ENCODE measurements around the gene DDX5.
A peak's percentile ranks its signal among the peaks of the same experiment; 100 is the strongest.

Gene DDX5

DNA sequence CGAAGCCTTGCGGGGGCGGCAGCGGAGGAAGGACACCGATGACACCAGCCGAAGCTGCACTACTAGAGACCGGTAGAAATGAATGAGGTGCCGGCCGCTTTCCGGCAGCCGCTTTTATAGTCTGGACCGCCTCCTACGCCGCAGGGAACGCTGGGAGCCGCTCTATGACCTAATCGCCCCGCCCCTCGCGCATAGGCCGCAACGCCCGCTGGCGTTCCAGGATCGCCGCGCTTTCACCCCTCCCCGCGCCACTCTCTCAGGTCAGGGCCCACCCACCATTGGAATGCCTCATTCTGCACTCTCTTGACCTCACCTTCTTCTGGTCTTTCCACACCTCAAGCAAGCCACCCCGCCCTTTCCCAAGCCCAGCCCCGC, at the start of gene DDX5:
Gene DDX5, minus strand, starts transcription at position 89 of the 375 bp plus-strand sequence. CDS start 170 bp downstream, outside the sequence.
- DNase-seq (ENCODE audit: low spot score): peak; percentile 99

- DNase-seq (ENCODE audit: low spot score): no peak
Measured at GRCh38 chr17:64555281-64555680, 49.2 kb upstream of the DDX5 start.

GRCh38 chr17:64554028-64554637, 48.0 kb upstream of the DDX5 start:
- DNase-seq (ENCODE audit: low spot score): no peak

DNA sequence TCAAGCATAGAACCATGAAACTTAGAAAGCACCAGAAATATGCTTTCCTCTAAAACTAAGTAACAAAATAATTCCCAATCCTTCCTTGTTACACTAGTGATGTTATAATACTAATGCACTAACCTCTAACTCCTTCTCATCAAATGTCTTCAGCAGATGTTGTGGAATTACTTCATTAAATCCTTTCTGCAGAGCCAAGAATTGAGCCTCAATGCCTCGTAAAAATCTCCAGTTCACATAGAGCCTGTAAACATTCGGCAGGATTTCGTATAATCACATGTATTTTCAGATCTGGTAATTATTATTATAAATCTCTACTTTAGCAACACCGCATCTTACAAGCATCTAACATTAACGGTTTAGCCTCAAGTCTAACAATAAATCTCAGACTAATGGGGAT, 45.4 kb upstream of the DDX5 start:
- DNase-seq (ENCODE audit: low spot score): no peak

DNA sequence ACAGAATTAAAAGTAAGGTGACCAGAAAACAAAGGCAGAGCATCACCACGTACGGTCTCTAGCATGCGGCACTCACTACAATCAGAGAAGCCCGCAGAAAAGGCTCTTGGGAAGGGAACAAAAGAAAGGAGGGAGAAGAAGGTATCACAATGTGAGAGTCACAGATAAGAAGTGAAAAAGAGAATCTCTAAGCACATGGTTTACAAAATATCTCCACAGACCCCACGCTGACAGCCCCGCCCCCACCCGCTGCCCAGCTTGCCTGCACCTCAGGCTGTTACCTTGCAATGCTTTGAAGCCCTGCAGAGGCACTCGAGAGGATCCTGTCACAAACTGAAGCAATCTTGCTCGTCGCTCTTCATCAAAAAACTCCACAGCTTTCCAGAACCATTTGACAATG, 41.2 kb upstream of the DDX5 start:
- no peak for DNase-seq (ENCODE audit: low spot score)

GRCh38 chr17:64546716-64547115, 40.6 kb upstream of the DDX5 start:
- DNase-seq (ENCODE audit: low spot score): no peak

DNA sequence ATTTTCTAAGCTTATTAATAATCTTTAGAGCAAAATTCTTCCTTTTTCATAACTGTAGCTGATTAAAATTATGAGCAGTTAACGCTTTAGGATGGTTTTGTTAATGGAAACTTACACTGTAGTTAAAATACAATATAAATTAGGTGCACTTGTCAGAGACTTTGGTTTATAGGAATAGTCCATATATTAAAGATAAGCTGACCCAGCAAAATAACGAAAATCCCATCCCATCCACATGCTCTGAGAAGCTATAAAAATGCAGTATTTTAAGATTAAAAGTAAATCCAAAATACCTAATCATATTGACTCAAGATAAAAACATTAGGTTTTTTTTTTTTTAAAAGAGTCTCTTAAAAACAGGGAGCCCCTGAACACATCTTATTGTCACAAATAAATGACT, 38.7 kb upstream of the DDX5 start:
- DNase-seq (ENCODE audit: low spot score): no peak

- no peak for DNase-seq (ENCODE audit: low spot score)
Measured at GRCh38 chr17:64540118-64540776, 34.2 kb upstream of the DDX5 start.

GRCh38 chr17:64538508-64539130, 32.5 kb upstream of the DDX5 start:
- no peak for DNase-seq (ENCODE audit: low spot score)

DNA sequence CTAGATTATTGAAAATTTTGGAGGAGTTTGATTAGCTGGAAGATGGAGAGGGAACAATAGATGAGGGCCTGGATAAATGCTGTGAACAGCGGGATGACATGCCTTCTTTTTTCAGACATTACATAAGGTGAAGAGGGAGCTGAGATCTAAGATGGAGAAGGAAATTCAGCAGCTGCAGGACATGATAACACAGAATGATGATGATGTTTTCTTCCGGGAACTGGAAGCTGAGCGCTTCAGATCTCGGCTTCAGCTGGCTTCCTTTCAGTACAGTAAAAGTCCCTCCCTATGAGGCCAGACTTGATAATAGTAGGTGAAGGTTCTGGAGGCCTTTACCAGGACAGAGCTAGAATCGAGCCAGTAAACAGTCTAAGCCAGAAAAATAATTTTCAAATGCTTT, 31.4 kb upstream of the DDX5 start:
- DNase-seq (ENCODE audit: low spot score): no peak

GRCh38 chr17:64536913-64537312, 30.8 kb upstream of the DDX5 start:
- DNase-seq (ENCODE audit: low spot score): no peak

DNA sequence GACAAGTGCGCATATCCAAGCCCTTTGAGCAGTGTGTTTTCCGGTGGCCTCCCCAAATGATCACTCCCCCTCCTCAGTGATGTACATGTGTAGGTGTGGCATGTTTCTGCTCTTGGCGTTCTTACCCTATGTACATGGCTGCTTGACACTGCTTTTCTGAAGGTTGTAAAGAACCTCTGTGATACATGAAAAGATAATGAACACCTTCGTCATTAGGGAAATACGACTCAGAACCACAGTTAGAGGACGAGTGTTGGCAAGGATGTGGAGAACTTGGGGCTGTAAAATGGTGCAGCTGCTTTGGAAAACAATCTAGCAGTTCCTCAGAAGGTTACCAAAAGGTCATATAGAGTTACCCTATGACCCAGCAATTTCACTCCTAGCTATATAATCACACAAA, 29.3 kb upstream of the DDX5 start:
- DNase-seq (ENCODE audit: low spot score): no peak

GRCh38 chr17:64534187-64534586, 28.1 kb upstream of the DDX5 start:
- peak; percentile 40 for DNase-seq (ENCODE audit: low spot score)

DNA sequence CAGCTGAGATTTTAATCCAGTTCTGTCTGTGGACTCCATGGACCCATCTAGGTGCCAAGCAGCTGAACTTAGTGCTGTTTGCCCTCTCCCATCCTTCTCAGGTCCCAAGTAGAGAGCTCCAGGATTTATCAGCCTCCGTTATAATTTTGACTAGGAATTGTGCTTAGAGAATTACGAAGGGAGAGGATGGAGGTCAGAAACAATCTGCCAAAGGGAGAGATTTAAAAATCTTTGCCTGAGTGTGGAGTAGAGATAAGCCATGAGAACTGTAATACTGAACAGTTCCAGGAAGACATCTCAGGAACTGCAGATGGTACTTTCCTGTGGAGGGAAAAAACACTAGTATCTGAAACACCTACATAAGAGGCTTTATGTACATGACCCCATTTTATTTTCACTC, 27.7 kb upstream of the DDX5 start:
- no peak for DNase-seq (ENCODE audit: low spot score)

GRCh38 chr17:64532409-64532808, 26.3 kb upstream of the DDX5 start:
- no peak for DNase-seq (ENCODE audit: low spot score)

- no peak for DNase-seq (ENCODE audit: low spot score)
Measured at GRCh38 chr17:64531955-64532371, 25.9 kb upstream of the DDX5 start.

- no peak for DNase-seq (ENCODE audit: low spot score)
Measured at GRCh38 chr17:64529221-64529620, 23.1 kb upstream of the DDX5 start.

GRCh38 chr17:64527914-64528313, 21.8 kb upstream of the DDX5 start:
- DNase-seq (ENCODE audit: low spot score): no peak

- DNase-seq (ENCODE audit: low spot score): no peak
Measured at GRCh38 chr17:64520359-64520758, 14.3 kb upstream of the DDX5 start.

GRCh38 chr17:64519601-64520000, 13.5 kb upstream of the DDX5 start:
- no peak for DNase-seq (ENCODE audit: low spot score)

- DNase-seq (ENCODE audit: low spot score): no peak
Measured at GRCh38 chr17:64515829-64516228, 9.7 kb upstream of the DDX5 start.

GRCh38 chr17:64515419-64515818, 9.3 kb upstream of the DDX5 start:
- DNase-seq (ENCODE audit: low spot score): no peak

- no peak for DNase-seq (ENCODE audit: low spot score)
Measured at GRCh38 chr17:64509179-64509578, 3.1 kb upstream of the DDX5 start.

DNA sequence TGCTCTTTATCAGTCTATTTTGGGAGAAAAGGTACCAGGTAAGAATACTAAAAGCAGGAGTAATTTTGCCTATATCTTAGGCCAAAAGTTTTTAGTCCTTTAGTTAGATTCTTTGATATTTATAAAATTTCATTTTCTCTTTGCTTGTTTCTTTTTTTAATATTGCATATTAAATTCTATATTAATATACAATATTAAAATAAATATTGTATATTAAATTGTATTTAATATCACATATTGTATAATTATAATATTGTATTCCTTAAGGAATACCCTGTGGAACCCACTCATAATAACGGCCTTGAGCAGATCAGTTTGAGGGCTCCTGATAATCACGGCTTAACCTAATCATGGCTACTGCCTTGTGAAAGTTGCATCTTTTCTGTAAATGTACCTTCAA, 2.6 kb upstream of the DDX5 start:
- no peak for DNase-seq (ENCODE audit: low spot score)

All from kidney tubule cell (primary cell).